Neural progenitor cell (in vitro differentiated cells): Measurements from ENCODE around the gene ATF3. TPM values are rescaled to one million over a fixed set of nuclear protein-coding genes. Genes with fewer than 3 reads are reported as not detected.

ENCODE experiments used
- DNase-seq: peaks from one replicate; pipeline ENCODE4 v3.0.0-alpha.2; 2016; ENCODE audit warnings: low spot score
- H2AFZ ChIP-seq: fragments of 200-600 bp; sonication (generic); replicated peaks from 2 replicates; pipeline ENCODE4 v1.6.1; 2016; ENCODE audit warnings: antibody characterized with exemption
- H3F3A ChIP-seq: fragments of 200-600 bp; sonication (generic); 2 replicates; pipeline ENCODE4 v1.6.1; 2016; ENCODE audit warnings: antibody characterized with exemption, low read depth
- H3K27ac ChIP-seq: fragments of 200-600 bp; sonication (generic); 2 replicates; pipeline ENCODE4 v1.5.1; 2016; ENCODE audit warnings: mild to moderate bottlenecking
- H3K27me3 ChIP-seq: fragments of 200-600 bp; sonication (generic); 2 replicates; pipeline ENCODE4 v1.6.1; 2016; ENCODE audit warnings: mild to moderate bottlenecking, moderate library complexity
- H3K36me3 ChIP-seq: fragments of 200-600 bp; sonication (generic); 2 replicates; pipeline ENCODE4 v1.5.1; 2016
- H3K4me1 ChIP-seq: fragments of 200-600 bp; sonication (generic); 2 replicates; pipeline ENCODE4 v1.6.1; 2016; ENCODE audit warnings: mixed run types
- H3K4me2 ChIP-seq: fragments of 200-600 bp; sonication (generic); 2 replicates; pipeline ENCODE4 v1.6.1; 2016
- H3K4me3 ChIP-seq: fragments of 200-600 bp; sonication (generic); 2 replicates; pipeline ENCODE4 v1.5.1; 2016
- H3K79me2 ChIP-seq: fragments of 200-600 bp; sonication (generic); 2 replicates; pipeline ENCODE4 v1.6.1; 2016; ENCODE audit warnings: low read depth
- H3K9ac ChIP-seq: fragments of 200-600 bp; sonication (generic); 2 replicates; pipeline ENCODE4 v1.6.1; 2016
- H3K9me3 ChIP-seq: fragments of 200-600 bp; sonication (generic); 2 replicates; pipeline ENCODE4 v1.5.1; 2016; ENCODE audit warnings: low read depth
- H4K20me1 ChIP-seq: fragments of 200-600 bp; sonication (generic); 2 replicates; pipeline ENCODE4 v1.6.1; 2016; ENCODE audit warnings: low read depth
- H3K27ac Mint-ChIP-seq: 3 replicates; pipeline ENCODE4 v1.8.0; 2021; ENCODE audit warnings: mixed read lengths
- H3K27me3 Mint-ChIP-seq: 2 replicates; pipeline ENCODE4 v1.8.0; 2022; ENCODE audit warnings: low read depth, mild to moderate bottlenecking, inconsistent platforms, moderate library complexity, mixed read lengths; ENCODE audit not compliant: insufficient read depth
- H3K36me3 Mint-ChIP-seq: 3 replicates; pipeline ENCODE4 v1.8.0; 2021; ENCODE audit warnings: mixed read lengths
- H3K4me1 Mint-ChIP-seq: 3 replicates; pipeline ENCODE4 v1.8.0; 2021; ENCODE audit warnings: mixed read lengths
- H3K4me3 Mint-ChIP-seq: 3 replicates; pipeline ENCODE4 v1.8.0; 2021; ENCODE audit warnings: mild to moderate bottlenecking, moderate library complexity, mixed read lengths
- H3K9me3 Mint-ChIP-seq: 3 replicates; pipeline ENCODE4 v1.8.0; 2020; ENCODE audit warnings: mixed read lengths
- EZH2 ChIP-seq: fragments of 200-600 bp; sonication (generic); IDR thresholded peaks from 2 replicates; pipeline ENCODE4 v1.6.1; 2017; ENCODE audit warnings: antibody characterized with exemption, mild to moderate bottlenecking, moderate library complexity
- EZH2phosphoT487 ChIP-seq: fragments of 200-600 bp; sonication (generic); IDR thresholded peaks from 2 replicates; pipeline ENCODE4 v1.6.1; 2017; ENCODE audit warnings: antibody characterized with exemption
- total RNA-seq: library from RNA; depleted of rRNA; stranded (reverse); fragments of >200 nt; gene quantifications from 2 replicates; pipeline ENCODE4 v1.2.3, GENCODE V29; 2015; ENCODE audit warnings: low replicate concordance
- TF ChIP-seq, protein P1 (sequence below): fragments of 200-600 bp; sonication (generic); IDR thresholded peaks from 2 replicates; pipeline ENCODE4 v1.5.1; 2017; ENCODE audit warnings: antibody characterized with exemption, mild to moderate bottlenecking

The ATF3 gene
- total RNA-seq, 1 donor from 2014 or later = 7.8 TPM

DNA sequence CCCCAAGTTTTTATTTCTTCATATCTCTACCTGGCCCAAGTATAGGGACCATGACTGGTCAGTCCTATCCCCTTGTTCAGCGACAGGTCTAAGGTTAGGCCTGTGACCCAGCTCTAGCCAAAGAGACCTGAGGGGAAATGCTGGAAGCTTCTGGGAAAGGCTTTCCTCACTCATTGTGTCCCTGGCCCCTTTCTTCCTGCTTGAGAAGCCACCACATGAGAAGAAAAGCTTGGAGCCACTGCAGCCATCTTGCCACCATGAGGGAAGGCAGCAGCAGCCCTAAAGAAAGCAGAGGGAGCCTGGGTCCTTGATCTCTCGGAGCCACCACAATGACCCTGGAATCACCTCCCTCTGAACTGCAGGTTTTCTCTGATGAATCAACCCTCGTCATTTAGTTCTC lies 43.4 kb downstream of the ATF3 start:
- Histone ChIP-seq H3K9ac (no peak overlapping the region), H3F3A (no peaks in the 10 kb centered on the region), H4K20me1 (no peaks in the 10 kb centered on the region), H3K27me3 (no peaks in the 10 kb centered on the region), H3K4me2 (no peak overlapping the region), H3K4me1 (no peaks in the 10 kb centered on the region), H3K9me3 (no peaks in the 10 kb centered on the region), H3K4me3 (no peak overlapping the region), H2AFZ (no peak overlapping the region), H3K27ac (no peak overlapping the region), H3K79me2 (no peaks in the 10 kb centered on the region), H3K36me3 (no peaks in the 10 kb centered on the region)
- H3K36me3 Mint-ChIP-seq = no peaks in the 10 kb centered on the region
- H3K9me3 Mint-ChIP-seq = no peaks in the 10 kb centered on the region
- H3K27me3 Mint-ChIP-seq = peaks cover 5% of the 10 kb centered on the region
- no peak overlapping the region for H3K27ac Mint-ChIP-seq
- no peaks in the 10 kb centered on the region for H3K4me1 Mint-ChIP-seq
- no peak for TF ChIP-seq EZH2phosphoT487
- TF ChIP-seq EZH2 = no peak
- TF ChIP-seq, protein P1, sequence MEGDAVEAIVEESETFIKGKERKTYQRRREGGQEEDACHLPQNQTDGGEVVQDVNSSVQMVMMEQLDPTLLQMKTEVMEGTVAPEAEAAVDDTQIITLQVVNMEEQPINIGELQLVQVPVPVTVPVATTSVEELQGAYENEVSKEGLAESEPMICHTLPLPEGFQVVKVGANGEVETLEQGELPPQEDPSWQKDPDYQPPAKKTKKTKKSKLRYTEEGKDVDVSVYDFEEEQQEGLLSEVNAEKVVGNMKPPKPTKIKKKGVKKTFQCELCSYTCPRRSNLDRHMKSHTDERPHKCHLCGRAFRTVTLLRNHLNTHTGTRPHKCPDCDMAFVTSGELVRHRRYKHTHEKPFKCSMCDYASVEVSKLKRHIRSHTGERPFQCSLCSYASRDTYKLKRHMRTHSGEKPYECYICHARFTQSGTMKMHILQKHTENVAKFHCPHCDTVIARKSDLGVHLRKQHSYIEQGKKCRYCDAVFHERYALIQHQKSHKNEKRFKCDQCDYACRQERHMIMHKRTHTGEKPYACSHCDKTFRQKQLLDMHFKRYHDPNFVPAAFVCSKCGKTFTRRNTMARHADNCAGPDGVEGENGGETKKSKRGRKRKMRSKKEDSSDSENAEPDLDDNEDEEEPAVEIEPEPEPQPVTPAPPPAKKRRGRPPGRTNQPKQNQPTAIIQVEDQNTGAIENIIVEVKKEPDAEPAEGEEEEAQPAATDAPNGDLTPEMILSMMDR = no peak
- no peak for DNase-seq
- H3K4me3 Mint-ChIP-seq = no peak overlapping the region

DNA sequence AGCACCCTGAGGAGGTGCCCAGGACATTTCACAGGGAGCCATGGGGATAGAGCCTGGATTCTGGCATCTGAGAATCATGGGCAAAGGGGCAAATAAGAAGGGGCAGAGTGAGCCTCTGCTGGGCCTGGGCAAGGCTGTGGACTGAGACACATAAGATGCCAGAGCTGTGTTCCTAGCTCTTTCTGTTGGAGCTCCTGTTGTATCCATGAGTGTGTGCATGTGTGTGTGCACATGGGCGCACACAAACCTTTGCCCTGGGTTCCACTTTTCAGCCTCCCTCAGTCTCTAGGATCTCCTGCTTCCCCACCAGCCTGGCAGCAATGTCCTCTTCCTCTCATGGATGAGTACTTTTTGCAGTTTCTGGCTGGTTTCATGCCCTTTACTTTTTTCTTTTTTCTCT lies 44.0 kb downstream of the ATF3 start:
- no peak overlapping the region for H2AFZ ChIP-seq
- no peaks in the 10 kb centered on the region for H3K4me1 ChIP-seq
- H3K27ac ChIP-seq = no peak overlapping the region
- Mint-ChIP-seq H3K9me3 (peaks cover 2% of the 10 kb centered on the region), H3K27me3 (peaks cover 5% of the 10 kb centered on the region), H3K4me3 (no peak overlapping the region), H3K27ac (no peak overlapping the region), H3K4me1 (peaks cover 4% of the 10 kb centered on the region), H3K36me3 (no peaks in the 10 kb centered on the region)
- H3K4me2 ChIP-seq = no peak overlapping the region
- no peak overlapping the region for H3K9ac ChIP-seq
- H3K27me3 ChIP-seq = no peaks in the 10 kb centered on the region
- H3K9me3 ChIP-seq = no peaks in the 10 kb centered on the region
- H3K4me3 ChIP-seq = no peak overlapping the region
- no peaks in the 10 kb centered on the region for H3F3A ChIP-seq
- no peaks in the 10 kb centered on the region for H3K36me3 ChIP-seq
- H4K20me1 ChIP-seq = no peaks in the 10 kb centered on the region
- no peaks in the 10 kb centered on the region for H3K79me2 ChIP-seq
- TF ChIP-seq, protein P1 = no peak
- no peak for TF ChIP-seq EZH2phosphoT487
- no peak for TF ChIP-seq EZH2
- no peak for DNase-seq

DNA sequence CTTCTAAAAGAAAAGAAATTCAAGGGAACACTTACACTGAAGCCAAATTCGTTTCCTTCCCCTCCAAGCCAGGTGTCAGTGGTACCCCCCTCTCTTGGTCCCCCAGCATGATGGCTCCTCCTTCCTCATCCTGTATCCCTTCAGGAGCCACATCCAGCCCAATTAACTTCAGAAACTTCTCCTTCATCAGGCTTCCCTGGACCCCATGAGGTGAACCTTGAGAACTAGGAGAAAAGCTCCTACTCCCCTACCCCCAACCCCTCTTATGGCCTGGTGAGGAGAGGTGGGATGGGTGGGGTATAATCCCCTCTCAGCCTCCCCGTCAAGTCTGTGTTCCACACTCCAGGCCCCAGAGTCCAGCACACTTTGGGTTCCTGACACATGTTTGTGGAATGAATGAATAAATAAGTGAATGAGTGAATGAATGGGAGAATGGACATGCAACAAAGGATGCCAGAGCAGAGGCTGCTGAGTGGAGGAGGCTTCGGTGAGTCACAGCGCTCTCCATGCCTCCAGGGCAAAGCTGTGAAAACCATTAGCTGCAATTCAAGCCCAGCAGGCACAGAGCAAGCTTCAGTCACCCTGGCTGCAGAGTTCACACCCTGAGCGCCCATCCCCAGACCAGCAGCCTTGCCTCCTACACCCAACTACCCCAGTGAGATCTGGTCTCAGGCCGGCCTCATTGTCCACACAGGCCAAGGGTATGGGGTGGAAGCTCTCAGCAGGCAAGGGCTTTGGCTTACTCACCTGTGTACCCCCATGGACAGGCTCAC lies 47.3 kb downstream of the ATF3 start:
- Histone ChIP-seq H3K79me2 (no peaks in the 10 kb centered on the region), H3K4me1 (no peaks in the 10 kb centered on the region), H2AFZ (no peak overlapping the region), H3K4me3 (no peak overlapping the region), H3K27ac (no peak overlapping the region), H3K36me3 (no peaks in the 10 kb centered on the region), H4K20me1 (no peaks in the 10 kb centered on the region), H3K27me3 (no peaks in the 10 kb centered on the region), H3F3A (no peaks in the 10 kb centered on the region), H3K9me3 (no peaks in the 10 kb centered on the region), H3K4me2 (no peak overlapping the region), H3K9ac (no peak overlapping the region)
- Mint-ChIP-seq H3K27ac (no peak overlapping the region), H3K4me1 (peaks cover 15% of the 10 kb centered on the region), H3K4me3 (no peak overlapping the region), H3K27me3 (peaks cover 5% of the 10 kb centered on the region), H3K36me3 (no peaks in the 10 kb centered on the region), H3K9me3 (peaks cover 8% of the 10 kb centered on the region)
- no peak for DNase-seq
- TF ChIP-seq, protein P1 = no peak
- TF ChIP-seq EZH2 (no peak), EZH2phosphoT487 (no peak)
